ENCODE measurements around the gene ROR1. TPM values are rescaled to one million over a fixed set of nuclear protein-coding genes. Genes with fewer than 3 reads are reported as not detected.

The ROR1 gene
- total RNA-seq, 1 experiment from 2014 or later, result 2.7 TPM

- no peak for TF ChIP-seq ZBTB33 (IDR thresholded peaks at IDR 0.05; ENCODE audit: extremely low read depth, insufficient replicate concordance, low read length)
- TF ChIP-seq RAD21 (IDR thresholded peaks at IDR 0.05; ENCODE audit: low read depth), result no peak
- TF ChIP-seq EZH2 (IDR thresholded peaks at IDR 0.05), result no peak
- no peak for TF ChIP-seq SRF (IDR thresholded peaks at IDR 0.05; ENCODE audit: low read depth)
- no peak for TF ChIP-seq ELF1 (IDR thresholded peaks at IDR 0.05; ENCODE audit: borderline replicate concordance, low read depth)
- no peak for TF ChIP-seq JUND (IDR thresholded peaks at IDR 0.05)
- TF ChIP-seq SP1 (IDR thresholded peaks at IDR 0.05; ENCODE audit: low read depth), result no peak
These were observed 160.9 kb downstream of the ROR1 start (continued) for GRCh38 chr1:63934697-63935096.

GRCh38 chr1:63935143-63935542 lies 161.3 kb downstream of the ROR1 start:
- ATAC-seq (peak; percentile 74), DNase-seq (ENCODE audit: low read depth, low spot score) (no peak)
- Histone ChIP-seq H3K79me2 (ENCODE audit: insufficient read depth, low read length) (no peaks in the 10 kb centered on the region), H4K20me1 (ENCODE audit: insufficient read depth) (no peaks in the 10 kb centered on the region), H2AFZ (ENCODE audit: low read depth, low read length, poor library complexity, severe bottlenecking) (no peak overlapping the region), H3K9me3 (ENCODE audit: control insufficient read depth in 1 of 2, insufficient read depth in 1 of 2, low read depth in 1 of 2, low read length in 2 of 2) (no peaks in the 10 kb centered on the region), H3K9me2 (ENCODE audit: insufficient read depth) (no peaks in the 10 kb centered on the region), H3K4me2 (ENCODE audit: low read length) (no peak overlapping the region), H3K4me1 (ENCODE audit: control insufficient read depth in 1 of 2, insufficient read depth in 2 of 2, low read length in 2 of 2) (no peaks in the 10 kb centered on the region), H3K36me3 (ENCODE audit: control insufficient read depth in 1 of 2, insufficient read depth in 2 of 2, low read length in 2 of 2) (no peaks in the 10 kb centered on the region), H3K4me3 (replicated peaks in 1 of 2; ENCODE audit: low read depth in 1 of 2, low read length in 2 of 2) (no peak overlapping the region), H3K27me3 (ENCODE audit: insufficient read depth, low read length) (no peaks in the 10 kb centered on the region), H3K9ac (ENCODE audit: low read length) (no peak overlapping the region), H3K27ac (ENCODE audit: low read depth, low read length) (no peak overlapping the region)
- POLR2A ChIA-PET, result no interaction called here
- no peak for TF ChIP-seq ELF1 (IDR thresholded peaks at IDR 0.05; ENCODE audit: borderline replicate concordance, low read depth)
- no peak for TF ChIP-seq ZFX (IDR thresholded peaks at IDR 0.05)
- TF ChIP-seq RAD21 (IDR thresholded peaks at IDR 0.05; ENCODE audit: low read depth), result peak; percentile 65
- no peak for TF ChIP-seq JUND (IDR thresholded peaks at IDR 0.05)
- no peak for TF ChIP-seq TCF7L2 (IDR thresholded peaks at IDR 0.05; ENCODE audit: borderline replicate concordance, extremely low read depth, insufficient read depth, insufficient read length)
- TF ChIP-seq SRF (IDR thresholded peaks at IDR 0.05; ENCODE audit: low read depth), result no peak
- peak; percentile 39 to 48 (median 40); a peak in 4 of 6 replicates for TF ChIP-seq CTCF (IDR thresholded peaks at IDR 0.05 in 2 of 3, conservative IDR thresholded peaks at IDR 0.05 in 1 of 3; ENCODE audit: borderline replicate concordance in 1 of 3, insufficient read depth in 1 of 3, low read depth in 2 of 3, low read length in 2 of 3)
- TF ChIP-seq ATF3 (IDR thresholded peaks at IDR 0.05), result no peak
- intact Hi-C loops (cut with micrococcal nuclease), result loop anchor here (1.0 kb wide), 1 partner anchor 202 kb away; no protein-coding TSS in a partner anchor
- no TSS peak for BruUV-seq (replicated peaks)
- CTCF ChIA-PET, result interaction anchor here (0.6 to 2.6 kb wide), 5 partner anchors 17 to 307 kb away, joined by 3 to 35 read pairs (median 4); no protein-coding TSS in a partner anchor
- RAD21 ChIA-PET (ENCODE audit: low non-redundant PET in 1 of 2, low total read pairs in 2 of 2, uncharacterized antibody in 2 of 2, unreplicated experiment in 2 of 2), result interaction anchor here (0.9 to 1.1 kb wide), 3 partner anchors 200 to 202 kb away, joined by 3 to 10 read pairs (median 8); no protein-coding TSS in a partner anchor

Measured in HCT116 (cell line).